GM12875 (cell line): ENCODE results near the gene HPCAL1.

Experiments
- H3K4me3 ChIP-seq: one replicate; pipeline ENCODE4 v1.5.1; 2011; ENCODE audit warnings: low read depth, low read length, control low read depth
- TF ChIP-seq, protein P1 (sequence below): IDR thresholded peaks from 2 replicates; pipeline ENCODE4 v1.5.1; 2011; ENCODE audit warnings: low read depth, mild to moderate bottlenecking, control low read depth, inconsistent platforms, low read length, moderate library complexity, borderline replicate concordance; ENCODE audit not compliant: insufficient read depth

The HPCAL1 gene

DNA sequence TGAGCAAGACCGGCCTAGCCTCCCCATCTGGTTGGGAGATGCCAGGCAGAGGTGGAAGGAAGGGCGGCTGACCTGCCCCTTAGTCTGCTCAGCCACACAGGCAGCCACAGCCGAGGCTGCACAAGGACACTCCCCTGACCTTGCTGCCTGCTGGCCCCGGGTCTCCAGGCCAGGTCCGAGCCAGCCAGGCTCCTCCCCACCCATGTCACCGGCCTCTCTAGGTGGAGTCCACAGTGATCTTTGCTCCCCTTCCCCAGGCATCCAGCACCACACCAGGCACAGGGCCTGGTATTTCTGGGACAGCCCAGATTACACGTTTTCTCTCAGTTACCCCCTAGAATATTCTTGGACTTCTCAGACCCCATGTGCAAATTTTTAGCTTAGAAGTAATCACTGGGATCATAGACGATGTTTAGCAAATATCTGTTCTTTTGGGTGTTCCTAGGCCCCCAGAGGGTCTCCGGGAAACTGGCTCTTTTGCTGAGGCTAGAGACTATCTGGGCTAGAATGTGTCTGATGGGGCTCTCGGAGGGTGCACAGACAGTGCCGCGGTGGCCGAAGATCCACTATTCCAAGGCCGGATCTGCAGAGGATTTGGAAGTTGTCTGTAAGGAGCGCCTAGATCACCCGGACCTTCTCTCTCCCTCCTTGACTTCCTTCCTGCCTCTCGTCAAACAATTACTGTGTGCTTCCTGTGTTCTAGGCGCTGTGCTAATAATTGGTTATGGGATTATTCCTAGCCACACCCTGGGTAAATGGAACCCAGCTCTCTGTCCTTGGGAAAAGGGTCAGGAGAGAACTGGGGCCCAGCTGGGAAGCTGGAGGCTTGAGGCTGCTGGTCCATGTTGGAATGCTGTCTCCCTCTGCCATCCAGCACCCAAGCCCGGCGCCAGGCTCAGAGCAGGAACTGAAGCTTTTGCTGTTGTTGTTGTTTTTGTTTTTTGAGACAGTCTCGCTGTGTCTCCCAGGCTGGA, 98.6 kb downstream of the HPCAL1 start:
- TF ChIP-seq, protein P1, sequence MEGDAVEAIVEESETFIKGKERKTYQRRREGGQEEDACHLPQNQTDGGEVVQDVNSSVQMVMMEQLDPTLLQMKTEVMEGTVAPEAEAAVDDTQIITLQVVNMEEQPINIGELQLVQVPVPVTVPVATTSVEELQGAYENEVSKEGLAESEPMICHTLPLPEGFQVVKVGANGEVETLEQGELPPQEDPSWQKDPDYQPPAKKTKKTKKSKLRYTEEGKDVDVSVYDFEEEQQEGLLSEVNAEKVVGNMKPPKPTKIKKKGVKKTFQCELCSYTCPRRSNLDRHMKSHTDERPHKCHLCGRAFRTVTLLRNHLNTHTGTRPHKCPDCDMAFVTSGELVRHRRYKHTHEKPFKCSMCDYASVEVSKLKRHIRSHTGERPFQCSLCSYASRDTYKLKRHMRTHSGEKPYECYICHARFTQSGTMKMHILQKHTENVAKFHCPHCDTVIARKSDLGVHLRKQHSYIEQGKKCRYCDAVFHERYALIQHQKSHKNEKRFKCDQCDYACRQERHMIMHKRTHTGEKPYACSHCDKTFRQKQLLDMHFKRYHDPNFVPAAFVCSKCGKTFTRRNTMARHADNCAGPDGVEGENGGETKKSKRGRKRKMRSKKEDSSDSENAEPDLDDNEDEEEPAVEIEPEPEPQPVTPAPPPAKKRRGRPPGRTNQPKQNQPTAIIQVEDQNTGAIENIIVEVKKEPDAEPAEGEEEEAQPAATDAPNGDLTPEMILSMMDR, result no peak
- H3K4me3 ChIP-seq, result no peak overlapping the region

DNA sequence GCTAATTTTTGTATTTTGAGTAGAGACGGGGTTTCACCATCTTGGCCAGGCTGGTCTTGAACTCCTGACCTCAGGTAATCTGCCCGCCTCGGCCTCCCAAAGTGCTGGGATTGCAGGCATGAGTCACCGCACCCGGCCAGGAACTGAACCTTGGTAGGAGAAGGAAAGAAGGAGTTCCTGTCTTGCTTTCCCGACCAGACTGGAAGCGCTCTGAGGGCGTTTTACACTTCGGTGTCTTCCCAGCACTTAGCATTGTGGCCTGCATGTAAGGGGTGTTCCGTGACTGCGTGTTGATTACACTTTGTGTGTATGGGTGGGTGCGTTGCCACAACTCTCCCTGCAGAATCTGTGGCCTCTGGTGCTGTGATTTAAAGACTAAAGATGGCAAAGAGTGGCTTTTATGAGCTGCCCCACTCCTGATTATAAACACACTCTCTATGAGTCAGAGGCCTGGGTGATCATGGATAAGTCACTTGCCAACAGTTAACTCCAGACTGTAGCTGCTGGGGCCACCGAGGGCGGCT, 99.4 kb downstream of the HPCAL1 start:
- H3K4me3 ChIP-seq, result no peak overlapping the region
- TF ChIP-seq, protein P1, result no peak

DNA sequence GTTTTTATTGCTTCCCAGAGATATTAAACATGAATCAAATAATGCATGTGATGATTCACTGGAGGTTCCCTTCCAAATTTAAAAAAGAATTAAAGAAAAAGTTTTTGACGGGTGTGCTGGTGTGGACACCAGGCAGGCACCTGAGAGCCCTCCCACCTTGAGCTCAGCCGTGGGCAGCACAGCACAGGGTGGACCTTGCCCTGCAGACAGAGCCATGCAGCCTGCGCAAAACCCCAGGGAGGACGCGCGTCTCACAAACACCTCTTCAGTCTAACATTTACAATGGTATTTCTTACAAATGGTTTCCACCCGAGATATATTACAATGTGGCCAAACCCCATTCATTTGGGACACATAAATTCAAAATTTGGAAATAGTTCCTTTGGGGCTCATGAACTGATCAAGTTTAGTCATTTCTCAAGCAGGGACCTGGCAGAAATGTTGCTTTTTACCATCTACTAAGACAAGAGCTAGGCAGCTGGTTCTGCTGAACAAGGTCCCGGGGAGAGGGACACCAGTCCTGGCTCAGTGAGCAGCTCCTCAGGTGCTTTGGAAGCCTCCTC, 100.0 kb downstream of the HPCAL1 start:
- H3K4me3 ChIP-seq, result no peak overlapping the region
- TF ChIP-seq, protein P1, result no peak

DNA sequence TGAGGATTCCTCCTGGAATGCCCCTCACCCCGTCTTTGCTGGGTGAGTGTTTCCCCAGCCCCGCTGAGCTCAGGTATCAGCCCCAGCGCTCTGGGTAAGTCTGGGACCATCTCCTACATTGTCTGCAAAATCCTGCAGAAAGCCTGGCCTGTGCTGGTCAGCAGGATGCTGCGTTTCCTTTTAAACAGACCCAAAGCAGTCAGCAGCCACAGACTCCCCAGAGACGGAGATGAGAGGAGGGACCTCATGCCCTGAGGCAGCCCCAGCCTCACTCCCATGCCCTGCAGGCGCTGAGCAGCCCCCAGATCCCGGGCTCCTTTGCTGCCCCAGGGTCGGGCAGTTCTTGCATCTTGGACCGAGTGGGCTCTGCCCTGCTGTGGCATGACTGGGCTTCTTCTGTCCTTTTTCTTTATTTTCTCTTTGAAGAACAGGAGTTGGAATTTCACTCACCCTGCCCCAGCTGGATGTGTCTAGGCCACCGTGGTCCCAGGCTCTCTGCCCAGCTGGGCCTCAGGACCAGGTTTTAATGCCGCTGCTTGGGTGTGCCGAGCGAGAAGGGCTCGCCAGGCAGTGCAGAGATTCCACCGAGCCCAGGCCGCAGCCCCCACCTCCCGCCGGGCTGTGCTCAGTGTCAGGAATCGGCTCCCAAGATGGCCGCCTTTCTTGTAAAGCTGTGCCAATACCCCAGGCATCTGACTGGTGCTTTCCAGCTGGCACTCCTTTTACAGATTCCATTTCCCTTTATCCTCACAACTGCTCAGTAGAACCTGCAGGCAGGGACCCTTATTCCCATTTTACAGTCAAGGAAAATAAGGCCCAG, 101.8 kb downstream of the HPCAL1 start:
- TF ChIP-seq, protein P1, result no peak
- H3K4me3 ChIP-seq, result no peak overlapping the region

DNA sequence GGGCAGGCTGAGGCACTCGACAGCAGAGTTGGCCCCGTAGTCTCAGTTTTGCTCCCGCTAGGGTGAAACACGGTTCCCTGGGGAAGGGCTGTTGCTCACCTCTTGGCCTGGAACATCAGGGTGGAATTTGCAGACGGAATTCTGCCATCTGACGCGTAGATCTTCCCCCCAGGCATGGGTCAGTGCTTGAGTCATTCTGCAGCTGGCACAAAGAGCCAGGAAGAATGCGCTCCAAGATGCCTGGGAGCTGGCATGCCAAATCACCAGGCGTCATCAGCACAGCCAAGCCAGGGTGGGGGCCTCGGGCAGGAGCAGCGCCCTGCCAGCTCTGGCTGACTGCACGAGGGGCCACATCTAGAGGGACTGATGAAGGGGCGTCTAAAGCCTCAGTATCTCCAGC, 102.7 kb downstream of the HPCAL1 start:
- TF ChIP-seq, protein P1, result no peak
- H3K4me3 ChIP-seq, result no peak overlapping the region

DNA sequence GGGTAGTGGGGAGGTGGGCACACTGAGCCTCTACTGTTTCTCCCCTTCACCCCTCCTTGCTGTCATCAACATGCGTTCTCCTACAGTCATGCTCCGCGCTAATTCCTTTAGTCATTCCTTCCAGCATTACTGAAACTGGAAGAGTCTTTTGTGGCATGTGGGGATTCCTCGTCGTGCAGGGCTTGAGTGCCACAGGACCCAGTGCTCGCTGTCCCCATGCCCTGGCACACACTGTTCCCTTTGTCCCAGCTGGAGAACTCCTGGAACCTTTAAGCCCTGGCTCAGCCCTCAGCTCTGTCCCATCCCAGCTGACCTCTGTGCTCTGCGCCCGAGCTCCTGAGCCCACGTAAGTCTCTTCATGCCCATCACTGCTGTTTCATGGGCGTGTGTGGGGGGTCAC, 103.3 kb downstream of the HPCAL1 start:
- TF ChIP-seq, protein P1, result no peak
- no peak overlapping the region for H3K4me3 ChIP-seq
